ENCODE data around the gene KIF13A.
A peak's percentile ranks its signal among the peaks of the same experiment; 100 is the strongest.
"Not testable (repeated sequence)": the region's sequence is repeated elsewhere in the genome, so short reads cannot be mapped to it uniquely, and the experiment has no call there.

The KIF13A gene

GRCh38 chr6:17998003-17998402, 10.6 kb upstream of the KIF13A start:
- DNase-seq = no peak

- no peak for DNase-seq
Measured at GRCh38 chr6:17995414-17995813, 8.0 kb upstream of the KIF13A start.

GRCh38 chr6:17994019-17994418, 6.6 kb upstream of the KIF13A start:
- DNase-seq = no peak

GRCh38 chr6:17988422-17988944, 1.0 kb upstream of the KIF13A start:
- DNase-seq = no peak

- peak; percentile 68 for DNase-seq
Measured at GRCh38 chr6:17987697-17988421, 424 bp upstream of the KIF13A start.

GRCh38 chr6:17986656-17987446, 584 bp downstream of the KIF13A start:
- DNase-seq = peak; percentile 80

- no peak for DNase-seq
Measured at GRCh38 chr6:17985934-17986655, 1.3 kb downstream of the KIF13A start.

- DNase-seq = no peak
Measured at GRCh38 chr6:17984812-17985670, 2.4 kb downstream of the KIF13A start.

- DNase-seq = no peak
Measured at GRCh38 chr6:17984399-17984798, 3.0 kb downstream of the KIF13A start.

GRCh38 chr6:17983730-17984129, 3.7 kb downstream of the KIF13A start:
- no peak for DNase-seq

- no peak for DNase-seq
Measured at GRCh38 chr6:17980329-17980728, 7.1 kb downstream of the KIF13A start.

GRCh38 chr6:17979479-17979878, 8.0 kb downstream of the KIF13A start:
- no peak for DNase-seq

- not testable (repeated sequence) for DNase-seq
Measured at GRCh38 chr6:17976258-17976657, 11.2 kb downstream of the KIF13A start.

- no peak for DNase-seq
Measured at GRCh38 chr6:17974570-17975368, 12.7 kb downstream of the KIF13A start.

- DNase-seq = no peak
Measured at GRCh38 chr6:17972978-17973622, 14.3 kb downstream of the KIF13A start.

GRCh38 chr6:17972074-17972952, 15.1 kb downstream of the KIF13A start:
- DNase-seq = peak; percentile 61

GRCh38 chr6:17971128-17972073, 16.0 kb downstream of the KIF13A start:
- DNase-seq = peak; percentile 79

- DNase-seq = no peak
Measured at GRCh38 chr6:17968876-17969275, 18.6 kb downstream of the KIF13A start.

Data from islet precursor cell (in vitro differentiated cells).